ENCODE data around the gene RYR3.

GRCh38 chr15:33660151-33660550 is 349.4 kb downstream of the RYR3 start:
- TF ChIP-seq CTCF (IDR thresholded peaks at IDR 0.05) = no peak
- no peak for TF ChIP-seq POLR2A (IDR thresholded peaks at IDR 0.05; ENCODE audit: low read depth)
- TF ChIP-seq EP300 (IDR thresholded peaks at IDR 0.05) = no peak
- TF ChIP-seq POLR2AphosphoS5 (IDR thresholded peaks at IDR 0.05) = no peak

Measured in esophagus muscularis mucosa (tissue), 4 donors.